ENCODE results near the gene KCNQ5. TPM values are rescaled to one million over a fixed set of nuclear protein-coding genes. Genes with fewer than 3 reads are reported as not detected.
"Not testable (repeated sequence)": the region's sequence is repeated elsewhere in the genome, so short reads cannot be mapped to it uniquely, and the experiment has no call there.

KCNQ5 gene
- total RNA-seq, 4 donors from 2014 or later, result 0.57 to 4.4 (median 0.97) TPM

GRCh38 chr6:72984189-72984831 lies 362.4 kb downstream of the KCNQ5 start:
- H3K4me1 ChIP-seq; H3K27me3 ChIP-seq; intact Hi-C loops (cut with DNase I); H3K27ac ChIP-seq; H3K4me3 ChIP-seq; DNase-seq; H3K36me3 ChIP-seq; H3K9me3 ChIP-seq: not testable (repeated sequence)
- WGBS, 2 donors, result 68 to 90% methylated on average over 4 to 7 of the region's 13 CpGs
- TF ChIP-seq CTCF (IDR thresholded peaks at IDR 0.05), result peak in 1 of 6 experiments; percentile 8

GRCh38 chr6:72984981-72985665 lies 363.3 kb downstream of the KCNQ5 start:
- H3K9me3 ChIP-seq, result no peaks in the 10 kb centered on the region
- no peak overlapping the region for H3K4me3 ChIP-seq
- no peak overlapping the region for H3K27ac ChIP-seq
- TF ChIP-seq POLR2A (IDR thresholded peaks at IDR 0.05) (no peak), CTCF (IDR thresholded peaks at IDR 0.05) (no peak)
- WGBS, 2 donors, result 75 to 79% methylated on average over 4 of the region's 4 CpGs
- no peaks in the 10 kb centered on the region for H3K4me1 ChIP-seq
- H3K36me3 ChIP-seq, result no peaks in the 10 kb centered on the region
- intact Hi-C loops (cut with DNase I), result no loop called here
- no peak for DNase-seq
- no peaks in the 10 kb centered on the region for H3K27me3 ChIP-seq

GRCh38 chr6:72987301-72987700 lies 365.4 kb downstream of the KCNQ5 start:
- Histone ChIP-seq H3K27ac (no peak overlapping the region), H3K9me3 (no peaks in the 10 kb centered on the region), H3K36me3 (no peaks in the 10 kb centered on the region), H3K4me3 (no peak overlapping the region), H3K27me3 (no peaks in the 10 kb centered on the region), H3K4me1 (no peaks in the 10 kb centered on the region)
- intact Hi-C loops (cut with DNase I), result no loop called here
- WGBS, 2 donors, result 76 to 78% methylated on average over 10 of the region's 19 CpGs
- TF ChIP-seq CTCF (IDR thresholded peaks at IDR 0.05) (no peak), POLR2A (IDR thresholded peaks at IDR 0.05) (no peak)
- DNase-seq, result no peak

- Histone ChIP-seq H3K36me3 (no peaks in the 10 kb centered on the region), H3K4me3 (no peak overlapping the region), H3K4me1 (no peaks in the 10 kb centered on the region), H3K9me3 (no peaks in the 10 kb centered on the region), H3K27ac (no peak overlapping the region), H3K27me3 (no peaks in the 10 kb centered on the region)
- TF ChIP-seq CTCF (IDR thresholded peaks at IDR 0.05) (no peak), POLR2A (IDR thresholded peaks at IDR 0.05) (no peak)
- 80 to 87% methylated on average over 4 to 5 of the region's 5 CpGs for WGBS, 2 donors
- intact Hi-C loops (cut with DNase I), result no loop called here
- DNase-seq, result no peak
Observed at GRCh38 chr6:72999995-73000394, 378.1 kb downstream of the KCNQ5 start.

- TF ChIP-seq POLR2A (IDR thresholded peaks at IDR 0.05) (no peak), CTCF (IDR thresholded peaks at IDR 0.05) (no peak)
- intact Hi-C loops (cut with DNase I), result no loop called here
- Histone ChIP-seq H3K4me3 (no peak overlapping the region), H3K27me3 (no peaks in the 10 kb centered on the region), H3K36me3 (no peaks in the 10 kb centered on the region), H3K27ac (no peak overlapping the region), H3K9me3 (no peaks in the 10 kb centered on the region), H3K4me1 (no peaks in the 10 kb centered on the region)
- no peak for DNase-seq
- WGBS, 2 donors, result 80 to 88% methylated on average over 3 of the region's 3 CpGs
Observed at GRCh38 chr6:73000460-73000859, 378.6 kb downstream of the KCNQ5 start.
